ENCODE measurements around the gene NOS1.

DNA sequence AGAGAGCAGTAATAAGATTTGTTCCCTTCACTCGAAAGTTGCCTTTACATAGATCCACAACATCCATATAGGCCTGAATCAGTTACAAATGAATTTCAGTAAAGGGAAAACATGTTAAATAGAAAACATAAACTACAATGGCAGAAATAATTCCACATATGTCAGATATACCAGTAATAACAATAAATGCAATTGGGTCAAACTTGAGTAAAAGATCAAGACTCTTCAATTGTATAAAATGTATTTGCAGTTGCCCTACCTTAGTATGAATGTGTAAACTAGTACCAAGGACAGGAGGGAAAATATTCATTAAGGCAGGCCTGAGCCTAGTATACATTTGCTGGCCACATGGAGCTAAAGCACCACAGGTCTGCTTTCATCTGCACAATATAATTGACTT, 17.6 kb downstream of the NOS1 start:
- TF ChIP-seq, protein P1, sequence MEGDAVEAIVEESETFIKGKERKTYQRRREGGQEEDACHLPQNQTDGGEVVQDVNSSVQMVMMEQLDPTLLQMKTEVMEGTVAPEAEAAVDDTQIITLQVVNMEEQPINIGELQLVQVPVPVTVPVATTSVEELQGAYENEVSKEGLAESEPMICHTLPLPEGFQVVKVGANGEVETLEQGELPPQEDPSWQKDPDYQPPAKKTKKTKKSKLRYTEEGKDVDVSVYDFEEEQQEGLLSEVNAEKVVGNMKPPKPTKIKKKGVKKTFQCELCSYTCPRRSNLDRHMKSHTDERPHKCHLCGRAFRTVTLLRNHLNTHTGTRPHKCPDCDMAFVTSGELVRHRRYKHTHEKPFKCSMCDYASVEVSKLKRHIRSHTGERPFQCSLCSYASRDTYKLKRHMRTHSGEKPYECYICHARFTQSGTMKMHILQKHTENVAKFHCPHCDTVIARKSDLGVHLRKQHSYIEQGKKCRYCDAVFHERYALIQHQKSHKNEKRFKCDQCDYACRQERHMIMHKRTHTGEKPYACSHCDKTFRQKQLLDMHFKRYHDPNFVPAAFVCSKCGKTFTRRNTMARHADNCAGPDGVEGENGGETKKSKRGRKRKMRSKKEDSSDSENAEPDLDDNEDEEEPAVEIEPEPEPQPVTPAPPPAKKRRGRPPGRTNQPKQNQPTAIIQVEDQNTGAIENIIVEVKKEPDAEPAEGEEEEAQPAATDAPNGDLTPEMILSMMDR (conservative IDR thresholded peaks at IDR 0.05; ENCODE audit: low read depth, low read length) = no peak
- no peak for TF ChIP-seq EZH2 (IDR thresholded peaks at IDR 0.05; ENCODE audit: borderline replicate concordance, low read depth, low read length, poor library complexity, severe bottlenecking)

Measured in A673 (cell line).